Muscle of leg (tissue), 11 donors: ENCODE measurements around the gene TEDDM1. TPM values are rescaled to one million over a fixed set of nuclear protein-coding genes. Genes with fewer than 3 reads are reported as not detected.
"Not testable (repeated sequence)": the region's sequence is repeated elsewhere in the genome, so short reads cannot be mapped to it uniquely, and the experiment has no call there.

Source experiments
- DNase-seq: peaks from one replicate; pipeline ENCODE4 v3.0.0; 2013
- H3K27ac ChIP-seq: one replicate; pipeline ENCODE4 v1.5.1; 2013; ENCODE audit warnings: mild to moderate bottlenecking, low read length, control low read depth
- H3K27me3 ChIP-seq: one replicate; pipeline ENCODE4 v1.6.1; 2013; ENCODE audit warnings: low read length; ENCODE audit not compliant: control insufficient read depth, insufficient read depth
- H3K36me3 ChIP-seq: one replicate; pipeline ENCODE4 v1.6.1; 2013; ENCODE audit warnings: low read length; ENCODE audit not compliant: control insufficient read depth, insufficient read depth
- H3K4me1 ChIP-seq: one replicate; pipeline ENCODE4 v1.6.1; 2013; ENCODE audit warnings: low read length; ENCODE audit not compliant: control insufficient read depth, insufficient read depth
- H3K4me3 ChIP-seq: one replicate; pipeline ENCODE4 v1.5.1; 2013; ENCODE audit warnings: low read length, control low read depth
- H3K9me3 ChIP-seq: replicated peaks from 2 replicates; pipeline ENCODE4 v1.6.1; 2013; ENCODE audit warnings: low read depth, low read length; ENCODE audit not compliant: control insufficient read depth
- WGBS: methylation state at CpG from one replicate; pipeline ENCODE4 v1.1.5; 2013; ENCODE audit warnings: missing lambda C conversion rate; ENCODE audit not compliant: insufficient coverage; 5-methylcytosine and 5-hydroxymethylcytosine counted together
- polyA plus RNA-seq, 8 donors: library from polyadenylated mRNA; unstranded; fragments of 120-200 nt; gene quantifications; one replicate each; pipeline versions ENCODE4 v1.2.1 to v1.2.3, GENCODE V29; 2013; ENCODE audit warnings: inconsistent platforms in 1 of 8, low replicate concordance in 1 of 8; ENCODE audit not compliant: insufficient read length in 8 of 8, insufficient read depth in 1 of 8
- total RNA-seq: library from RNA; stranded (reverse); fragments of 120-200 nt; gene quantifications from one replicate; pipeline ENCODE4 v1.2.4, GENCODE V29; 2013

Gene TEDDM1
- total and polyA plus RNA-seq, 9 donors, result 0.14 TPM; not detected in 8

GRCh38 chr1:182383037-182383661, 17.3 kb downstream of the TEDDM1 start:
- Histone ChIP-seq H3K27me3 (no peaks in the 10 kb centered on the region), H3K9me3 (no peaks in the 10 kb centered on the region), H3K36me3 (peaks cover 58% of the 10 kb centered on the region), H3K4me3 (no peak overlapping the region), H3K4me1 (peaks cover 5% of the 10 kb centered on the region), H3K27ac (no peak overlapping the region)
- no peak for DNase-seq
- WGBS, result 86% methylated on average over 2 of the region's 4 CpGs

- H3K4me1 ChIP-seq, result peaks cover 4% of the 10 kb centered on the region
- no peak for DNase-seq
- peaks cover 51% of the 10 kb centered on the region for H3K36me3 ChIP-seq
- H3K9me3 ChIP-seq, result no peaks in the 10 kb centered on the region
- H3K4me3 ChIP-seq, result no peak overlapping the region
- WGBS, result 57% methylated on average over 3 of the region's 9 CpGs
- H3K27me3 ChIP-seq, result no peaks in the 10 kb centered on the region
- H3K27ac ChIP-seq, result no peak overlapping the region
Observed at GRCh38 chr1:182381962-182382819, 18.3 kb downstream of the TEDDM1 start.

GRCh38 chr1:182380199-182380598, 20.3 kb downstream of the TEDDM1 start:
- H3K27me3 ChIP-seq, result no peaks in the 10 kb centered on the region
- no peak overlapping the region for H3K4me3 ChIP-seq
- H3K27ac ChIP-seq, result no peak overlapping the region
- no peak for DNase-seq
- peaks cover 31% of the 10 kb centered on the region for H3K36me3 ChIP-seq
- WGBS, result 33% methylated on average over 2 of the region's 4 CpGs
- no peaks in the 10 kb centered on the region for H3K4me1 ChIP-seq
- H3K9me3 ChIP-seq, result no peaks in the 10 kb centered on the region

- H3K36me3 ChIP-seq, result peaks cover 29% of the 10 kb centered on the region
- H3K27ac ChIP-seq, DNase-seq, H3K4me1 ChIP-seq, H3K9me3 ChIP-seq, H3K27me3 ChIP-seq, H3K4me3 ChIP-seq: not testable (repeated sequence)
- WGBS, result 93% methylated on average over 3 of the region's 7 CpGs
Observed at GRCh38 chr1:182379781-182380180, 20.7 kb downstream of the TEDDM1 start.

- no peaks in the 10 kb centered on the region for H3K27me3 ChIP-seq
- H3K36me3 ChIP-seq, result peaks cover 3% of the 10 kb centered on the region
- H3K4me1 ChIP-seq, result no peaks in the 10 kb centered on the region
- H3K27ac ChIP-seq, result no peak overlapping the region
- no peaks in the 10 kb centered on the region for H3K9me3 ChIP-seq
- no peak for DNase-seq
- H3K4me3 ChIP-seq, result no peak overlapping the region
Observed at GRCh38 chr1:182376936-182377574, 23.4 kb downstream of the TEDDM1 start.

- H3K4me1 ChIP-seq, result peaks cover 3% of the 10 kb centered on the region
- WGBS, result 100% methylated on average over 3 of the region's 5 CpGs
- no peaks in the 10 kb centered on the region for H3K27me3 ChIP-seq
- DNase-seq, result no peak
- H3K4me3 ChIP-seq, result no peak overlapping the region
- no peaks in the 10 kb centered on the region for H3K9me3 ChIP-seq
- no peaks in the 10 kb centered on the region for H3K36me3 ChIP-seq
- H3K27ac ChIP-seq, result no peak overlapping the region
Observed at GRCh38 chr1:182374101-182374834, 26.2 kb downstream of the TEDDM1 start.

- Histone ChIP-seq H3K27ac (no peak overlapping the region), H3K9me3 (no peaks in the 10 kb centered on the region), H3K36me3 (no peaks in the 10 kb centered on the region), H3K4me3 (no peak overlapping the region), H3K4me1 (peaks cover 3% of the 10 kb centered on the region), H3K27me3 (no peaks in the 10 kb centered on the region)
- DNase-seq, result no peak
- 0% methylated on average over 1 of the region's 3 CpGs for WGBS
Observed at GRCh38 chr1:182370532-182370931, 29.9 kb downstream of the TEDDM1 start.

GRCh38 chr1:182368903-182369302, 31.6 kb downstream of the TEDDM1 start:
- no peaks in the 10 kb centered on the region for H3K36me3 ChIP-seq
- no peaks in the 10 kb centered on the region for H3K27me3 ChIP-seq
- no peak for DNase-seq
- H3K9me3 ChIP-seq, result no peaks in the 10 kb centered on the region
- 33% methylated on average over 1 of the region's 4 CpGs for WGBS
- H3K4me3 ChIP-seq, result no peak overlapping the region
- peak overlapping the region; percentile 54 for H3K27ac ChIP-seq
- peaks cover 3% of the 10 kb centered on the region for H3K4me1 ChIP-seq

GRCh38 chr1:182368358-182368757, 32.1 kb downstream of the TEDDM1 start:
- Histone ChIP-seq H3K9me3 (no peaks in the 10 kb centered on the region), H3K4me1 (peaks cover 3% of the 10 kb centered on the region), H3K36me3 (no peaks in the 10 kb centered on the region), H3K27ac (peak overlapping the region; percentile 54), H3K4me3 (no peak overlapping the region), H3K27me3 (no peaks in the 10 kb centered on the region)
- WGBS, result 33% methylated on average over 1 of the region's 4 CpGs
- DNase-seq, result no peak

- no peaks in the 10 kb centered on the region for H3K36me3 ChIP-seq
- H3K4me1 ChIP-seq, result peaks cover 3% of the 10 kb centered on the region
- no peaks in the 10 kb centered on the region for H3K27me3 ChIP-seq
- no peak overlapping the region for H3K4me3 ChIP-seq
- no CpG with 5 or more reads among the region's 2 CpGs for WGBS
- no peaks in the 10 kb centered on the region for H3K9me3 ChIP-seq
- DNase-seq, result peak; percentile 90
- H3K27ac ChIP-seq, result peak overlapping the region; percentile 54
Observed at GRCh38 chr1:182367926-182368325, 32.5 kb downstream of the TEDDM1 start.
